NB4 (cell line): Measurements from ENCODE around the gene ADAMTS18.

Experiments used
- CTCF ChIP-seq: IDR thresholded peaks from one replicate; pipeline ENCODE4 v1.5.1; 2012; ENCODE audit warnings: low read depth, low read length
- POLR2A ChIP-seq: IDR thresholded peaks from 2 replicates; pipeline ENCODE4 v1.6.1; 2011; ENCODE audit warnings: mild to moderate bottlenecking; ENCODE audit not compliant: insufficient read length; ENCODE audit errors: extremely low read depth

- no peak for TF ChIP-seq CTCF
- TF ChIP-seq POLR2A: no peak
These were observed 26.2 kb downstream of the ADAMTS18 start for GRCh38 chr16:77408607-77409006.
